Measurements from ENCODE around the gene PHACTR1.

DNA sequence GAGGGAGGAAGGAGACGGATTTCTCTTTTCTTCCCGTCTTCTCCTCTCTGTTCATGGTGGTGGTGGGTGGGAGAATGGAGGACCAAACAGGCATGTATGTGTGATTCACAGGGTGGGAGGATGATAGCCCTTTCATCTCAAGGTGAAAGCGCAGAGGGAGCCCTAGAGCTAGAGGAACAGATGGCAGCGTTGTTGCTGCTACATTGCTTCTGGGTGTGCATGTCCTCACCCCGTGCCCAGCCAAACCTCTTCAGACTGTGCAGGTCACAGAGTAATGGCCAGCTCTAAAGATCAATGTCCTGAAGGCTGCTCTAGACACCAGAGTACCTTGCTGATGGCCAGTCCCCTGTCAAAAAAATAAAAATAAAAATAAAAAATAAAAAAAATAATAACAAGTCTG, 310.0 kb downstream of the PHACTR1 start:
- TF ChIP-seq, protein P1, sequence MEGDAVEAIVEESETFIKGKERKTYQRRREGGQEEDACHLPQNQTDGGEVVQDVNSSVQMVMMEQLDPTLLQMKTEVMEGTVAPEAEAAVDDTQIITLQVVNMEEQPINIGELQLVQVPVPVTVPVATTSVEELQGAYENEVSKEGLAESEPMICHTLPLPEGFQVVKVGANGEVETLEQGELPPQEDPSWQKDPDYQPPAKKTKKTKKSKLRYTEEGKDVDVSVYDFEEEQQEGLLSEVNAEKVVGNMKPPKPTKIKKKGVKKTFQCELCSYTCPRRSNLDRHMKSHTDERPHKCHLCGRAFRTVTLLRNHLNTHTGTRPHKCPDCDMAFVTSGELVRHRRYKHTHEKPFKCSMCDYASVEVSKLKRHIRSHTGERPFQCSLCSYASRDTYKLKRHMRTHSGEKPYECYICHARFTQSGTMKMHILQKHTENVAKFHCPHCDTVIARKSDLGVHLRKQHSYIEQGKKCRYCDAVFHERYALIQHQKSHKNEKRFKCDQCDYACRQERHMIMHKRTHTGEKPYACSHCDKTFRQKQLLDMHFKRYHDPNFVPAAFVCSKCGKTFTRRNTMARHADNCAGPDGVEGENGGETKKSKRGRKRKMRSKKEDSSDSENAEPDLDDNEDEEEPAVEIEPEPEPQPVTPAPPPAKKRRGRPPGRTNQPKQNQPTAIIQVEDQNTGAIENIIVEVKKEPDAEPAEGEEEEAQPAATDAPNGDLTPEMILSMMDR (IDR thresholded peaks at IDR 0.05) = no peak
- TF ChIP-seq EP300 (IDR thresholded peaks at IDR 0.05; ENCODE audit: low read depth) (no peak), POLR2A (IDR thresholded peaks at IDR 0.05) (no peak), POLR2AphosphoS5 (IDR thresholded peaks at IDR 0.05) (no peak)
